AG04449 (cell line): Measurements from ENCODE around the gene EYA4.

ENCODE experiments used
- CTCF ChIA-PET: fragments of 350-600 bp; formaldehyde crosslinking; extraction: SDS; loops from one replicate; lab custom pipeline; 2021; ENCODE audit warnings: antibody characterized with exemption; lab: Yijun Ruan, JAX
- POLR2A ChIA-PET: fragments of 400-600, 350-600 bp; formaldehyde crosslinking; extraction: SDS; loops from one replicate; lab custom pipeline; 2020; ENCODE audit warnings: antibody characterized with exemption, inconsistent platforms; lab: Yijun Ruan, JAX
- DNase-seq: peaks from one replicate; pipeline ENCODE4 v3.0.0-alpha.2; 2010; ENCODE audit warnings: low read depth, low spot score
- H3K4me3 ChIP-seq: 2 replicates; pipeline ENCODE4 v1.5.1; 2011; ENCODE audit warnings: low read depth, mild to moderate bottlenecking, control low read depth, low read length
- CTCF ChIP-seq: IDR thresholded peaks from one replicate; pipeline ENCODE4 v1.5.1; 2011; ENCODE audit warnings: mild to moderate bottlenecking, moderate library complexity, low read length, control low read depth, inconsistent platforms; ENCODE audit not compliant: insufficient read depth; ENCODE audit errors: missing control alignments

The EYA4 gene

GRCh38 chr6:133559926-133560325, 318.8 kb downstream of the EYA4 start:
- DNase-seq: no peak
- no peak for TF ChIP-seq CTCF
- no peak overlapping the region for H3K4me3 ChIP-seq
- ChIA-PET CTCF (interaction anchor here (2.8 to 3.3 kb wide), 2 partner anchors 9 to 357 kb away, joined by 10 to 17 read pairs; no protein-coding TSS in a partner anchor), POLR2A (no interaction called here)

- CTCF ChIA-PET: interaction anchor here (0.8 to 5.9 kb wide), 16 partner anchors 9 to 532 kb away, joined by 3 to 270 read pairs (median 17); no protein-coding TSS in a partner anchor
- TF ChIP-seq CTCF: no peak
- H3K4me3 ChIP-seq: no peak overlapping the region
- POLR2A ChIA-PET: no interaction called here
- peak; percentile 50 for DNase-seq
These were observed 326.5 kb downstream of the EYA4 start for GRCh38 chr6:133567636-133568035.

- TF ChIP-seq CTCF: peak; percentile 76
- CTCF ChIA-PET: interaction anchor here (0.6 to 5.9 kb wide), 72 partner anchors 10 to 1054 kb away, joined by 3 to 270 read pairs (median 5); partner anchors contain the start of gene TBPL1
- peak; percentile 50 for DNase-seq
- POLR2A ChIA-PET: interaction anchor here (0.8 to 1.1 kb wide), 5 partner anchors 17 to 330 kb away, joined by 3 to 5 read pairs (median 4); partner anchors contain the start of gene TCF21
- H3K4me3 ChIP-seq: peak overlapping the region; percentile 46
These were observed 328.1 kb downstream of the EYA4 start for GRCh38 chr6:133568970-133569889.

GRCh38 chr6:133571681-133572080, 330.5 kb downstream of the EYA4 start:
- no peak overlapping the region for H3K4me3 ChIP-seq
- no peak for TF ChIP-seq CTCF
- no peak for DNase-seq
- POLR2A ChIA-PET: no interaction called here
- CTCF ChIA-PET: interaction anchor here (1.1 kb wide), 1 partner anchor 264 kb away, joined by 3 read pairs; no protein-coding TSS in a partner anchor

GRCh38 chr6:133577851-133578250, 336.7 kb downstream of the EYA4 start:
- POLR2A ChIA-PET: no interaction called here
- no peak for DNase-seq
- TF ChIP-seq CTCF: no peak
- CTCF ChIA-PET: interaction anchor here (0.8 to 3.5 kb wide), 3 partner anchors 9 to 257 kb away, joined by 3 to 25 read pairs (median 3); no protein-coding TSS in a partner anchor
- no peak overlapping the region for H3K4me3 ChIP-seq
